Measurements from ENCODE around the gene PDE10A. TPM values are rescaled to one million over a fixed set of nuclear protein-coding genes. Genes with fewer than 3 reads are reported as not detected.
A peak's percentile ranks its signal among the peaks of the same experiment; 100 is the strongest.

Gene PDE10A
- total RNA-seq: 1 to 10 TPM; 3.6 to 8.5 (median 5.0) TPM
- polyA plus RNA-seq: 3.8 TPM
- long read RNA-seq, donor 1, partial matches to known transcripts: 0 of 2 reads
- long read RNA-seq, donor 1, other reads (novel, unspliced or antisense): 2 of 2 reads
- long read RNA-seq, donor 2, partial matches to known transcripts: 1 of 1 reads
- long read RNA-seq, donor 2, other reads (novel, unspliced or antisense): 0 of 1 reads
- long read RNA-seq, donor 3, partial matches to known transcripts: 0 of 11 reads
- long read RNA-seq, donor 3, other reads (novel, unspliced or antisense): 7 of 11 reads
- long read RNA-seq, donor 4, partial matches to known transcripts: 0 of 1 reads
- long read RNA-seq, donor 4, other reads (novel, unspliced or antisense): 1 of 1 reads

GRCh38 chr6:165662749-165663376 lies at the start of gene PDE10A:
Gene PDE10A (minus strand): TSS chr6:165663241. CDS start chr6:165662811, 430 bp downstream.
- intact Hi-C loops (cut with DNase I): no loop called here
- under 1% methylated on average over 80 of the region's 80 CpGs for WGBS
- peak; percentile 70 to 88 (median 87) for DNase-seq
- ATAC-seq: peak; percentile 72 to 82
- peak within 1 kb of the TSS; percentile 74 for H3K4me3 ChIP-seq (ENCODE audit: low read length)
- no peaks in the 10 kb centered on the region for H3K9me3 ChIP-seq (ENCODE audit: control insufficient read depth, low read length)
- H3K27ac ChIP-seq (ENCODE audit: low read length): peak within 1 kb of the TSS; percentile 28
- H3K27me3 ChIP-seq (ENCODE audit: control insufficient read depth, insufficient read depth): no peaks in the 10 kb centered on the region
- H3K4me1 ChIP-seq (ENCODE audit: control insufficient read depth, insufficient read depth, low read length): no peaks in the 10 kb centered on the region

GRCh38 chr6:165708985-165709576 lies 46.0 kb upstream of the PDE10A start:
- Histone ChIP-seq H3K4me3 (ENCODE audit: low read length) (no peak overlapping the region), H3K27me3 (ENCODE audit: control insufficient read depth, insufficient read depth) (no peaks in the 10 kb centered on the region), H3K27ac (ENCODE audit: low read length) (no peak overlapping the region), H3K4me1 (ENCODE audit: control insufficient read depth, insufficient read depth, low read length) (no peaks in the 10 kb centered on the region), H3K9me3 (ENCODE audit: control insufficient read depth, low read length) (no peaks in the 10 kb centered on the region)
- no peak for DNase-seq
- intact Hi-C loops (cut with DNase I): no loop called here
- no peak for ATAC-seq
- WGBS: 96% methylated on average over 23 of the region's 23 CpGs

GRCh38 chr6:165707067-165707853 lies 44.2 kb upstream of the PDE10A start:
- intact Hi-C loops (cut with DNase I): no loop called here
- H3K9me3 ChIP-seq (ENCODE audit: control insufficient read depth, low read length): no peaks in the 10 kb centered on the region
- H3K27ac ChIP-seq (ENCODE audit: low read length): no peak overlapping the region
- peaks cover 3% of the 10 kb centered on the region for H3K4me1 ChIP-seq (ENCODE audit: control insufficient read depth, insufficient read depth, low read length)
- no peaks in the 10 kb centered on the region for H3K27me3 ChIP-seq (ENCODE audit: control insufficient read depth, insufficient read depth)
- no peak overlapping the region for H3K4me3 ChIP-seq (ENCODE audit: low read length)
- ATAC-seq: no peak
- no peak for DNase-seq
- WGBS: 89% methylated on average over 14 of the region's 14 CpGs

GRCh38 chr6:165705941-165706340 lies 42.9 kb upstream of the PDE10A start:
- Histone ChIP-seq H3K27me3 (ENCODE audit: control insufficient read depth, insufficient read depth) (no peaks in the 10 kb centered on the region), H3K4me3 (ENCODE audit: low read length) (no peak overlapping the region), H3K4me1 (ENCODE audit: control insufficient read depth, insufficient read depth, low read length) (peaks cover 3% of the 10 kb centered on the region), H3K9me3 (ENCODE audit: control insufficient read depth, low read length) (no peaks in the 10 kb centered on the region), H3K27ac (ENCODE audit: low read length) (no peak overlapping the region)
- ATAC-seq: no peak
- whole genome bisulfite sequencing: 69% methylated on average over 5 of the region's 5 CpGs
- DNase-seq: no peak
- intact Hi-C loops (cut with DNase I): no loop called here

- peaks cover 3% of the 10 kb centered on the region for H3K4me1 ChIP-seq (ENCODE audit: control insufficient read depth, insufficient read depth, low read length)
- H3K4me3 ChIP-seq (ENCODE audit: low read length): no peak overlapping the region
- ATAC-seq: peak; percentile 42 to 80
- H3K27me3 ChIP-seq (ENCODE audit: control insufficient read depth, insufficient read depth): no peaks in the 10 kb centered on the region
- DNase-seq: peak in 2 of 3 donors; percentile 38 to 67
- intact Hi-C loops (cut with DNase I): no loop called here
- no peak overlapping the region for H3K27ac ChIP-seq (ENCODE audit: low read length)
- WGBS: 20% methylated on average over 9 of the region's 9 CpGs
- H3K9me3 ChIP-seq (ENCODE audit: control insufficient read depth, low read length): no peaks in the 10 kb centered on the region
Observed at GRCh38 chr6:165704045-165704748, 41.2 kb upstream of the PDE10A start.

- 84% methylated on average over 10 of the region's 10 CpGs for WGBS
- ATAC-seq (no peak), DNase-seq (no peak)
- intact Hi-C loops (cut with DNase I): no loop called here
- no peak overlapping the region for H3K27ac ChIP-seq (ENCODE audit: low read length)
- no peak overlapping the region for H3K4me3 ChIP-seq (ENCODE audit: low read length)
- H3K4me1 ChIP-seq (ENCODE audit: control insufficient read depth, insufficient read depth, low read length): peaks cover 3% of the 10 kb centered on the region
- H3K9me3 ChIP-seq (ENCODE audit: control insufficient read depth, low read length): no peaks in the 10 kb centered on the region
- H3K27me3 ChIP-seq (ENCODE audit: control insufficient read depth, insufficient read depth): no peaks in the 10 kb centered on the region
Observed at GRCh38 chr6:165702669-165703068, 39.6 kb upstream of the PDE10A start.

GRCh38 chr6:165701564-165702354 lies 38.7 kb upstream of the PDE10A start:
- Histone ChIP-seq H3K27ac (ENCODE audit: low read length) (no peak overlapping the region), H3K9me3 (ENCODE audit: control insufficient read depth, low read length) (no peaks in the 10 kb centered on the region), H3K27me3 (ENCODE audit: control insufficient read depth, insufficient read depth) (no peaks in the 10 kb centered on the region), H3K4me3 (ENCODE audit: low read length) (no peak overlapping the region), H3K4me1 (ENCODE audit: control insufficient read depth, insufficient read depth, low read length) (peaks cover 3% of the 10 kb centered on the region)
- intact Hi-C loops (cut with DNase I): no loop called here
- DNase-seq: no peak
- 86% methylated on average over 11 of the region's 11 CpGs for WGBS
- no peak for ATAC-seq

GRCh38 chr6:165701005-165701404 lies 38.0 kb upstream of the PDE10A start:
- ATAC-seq: peak in 1 of 2 donors; percentile 44
- intact Hi-C loops (cut with DNase I): no loop called here
- Histone ChIP-seq H3K27ac (ENCODE audit: low read length) (no peak overlapping the region), H3K27me3 (ENCODE audit: control insufficient read depth, insufficient read depth) (no peaks in the 10 kb centered on the region), H3K9me3 (ENCODE audit: control insufficient read depth, low read length) (no peaks in the 10 kb centered on the region), H3K4me1 (ENCODE audit: control insufficient read depth, insufficient read depth, low read length) (peaks cover 3% of the 10 kb centered on the region), H3K4me3 (ENCODE audit: low read length) (no peak overlapping the region)
- 34% methylated on average over 4 of the region's 4 CpGs for WGBS
- DNase-seq: no peak

- DNase-seq (no peak), ATAC-seq (no peak)
- intact Hi-C loops (cut with DNase I): no loop called here
- Histone ChIP-seq H3K9me3 (ENCODE audit: control insufficient read depth, low read length) (no peaks in the 10 kb centered on the region), H3K4me1 (ENCODE audit: control insufficient read depth, insufficient read depth, low read length) (peaks cover 3% of the 10 kb centered on the region), H3K27ac (ENCODE audit: low read length) (no peak overlapping the region), H3K4me3 (ENCODE audit: low read length) (no peak overlapping the region), H3K27me3 (ENCODE audit: control insufficient read depth, insufficient read depth) (no peaks in the 10 kb centered on the region)
Observed at GRCh38 chr6:165698868-165699267, 35.8 kb upstream of the PDE10A start.

GRCh38 chr6:165697171-165697570 lies 34.1 kb upstream of the PDE10A start:
- H3K27me3 ChIP-seq (ENCODE audit: control insufficient read depth, insufficient read depth): no peaks in the 10 kb centered on the region
- no peak for ATAC-seq

More at GRCh38 chr6:165697171-165697570, 34.1 kb upstream of the PDE10A start:
- Histone ChIP-seq H3K4me1 (ENCODE audit: control insufficient read depth, insufficient read depth, low read length) (peaks cover 2% of the 10 kb centered on the region), H3K27ac (ENCODE audit: low read length) (no peak overlapping the region), H3K4me3 (ENCODE audit: low read length) (no peak overlapping the region), H3K9me3 (ENCODE audit: control insufficient read depth, low read length) (no peaks in the 10 kb centered on the region)
- no peak for DNase-seq
- 35% methylated on average over 1 of the region's 1 CpG for WGBS
- intact Hi-C loops (cut with DNase I): no loop called here

Data from right cardiac atrium (tissue), 5 donors.